Femur (tissue), 1 donor: ENCODE data around the gene SH3PXD2B.
"Not testable (repeated sequence)": the region's sequence is repeated elsewhere in the genome, so short reads cannot be mapped to it uniquely, and the experiment has no call there.

Experiments used
- DNase-seq: peaks from one replicate; pipeline ENCODE4 v3.0.0-alpha.2; 2017

SH3PXD2B gene

GRCh38 chr5:172291837-172292236 is 162.5 kb downstream of the SH3PXD2B start:
- not testable (repeated sequence) for DNase-seq

GRCh38 chr5:172288465-172288864 is 165.9 kb downstream of the SH3PXD2B start:
- no peak for DNase-seq

- DNase-seq = not testable (repeated sequence)
Measured at GRCh38 chr5:172287140-172287539, 167.2 kb downstream of the SH3PXD2B start.

- DNase-seq = no peak
Measured at GRCh38 chr5:172285226-172286143, 168.8 kb downstream of the SH3PXD2B start.

GRCh38 chr5:172284611-172284980 is 169.7 kb downstream of the SH3PXD2B start:
- DNase-seq = peak; percentile 38

- peak; percentile 94 for DNase-seq
Measured at GRCh38 chr5:172283862-172284610, 170.3 kb downstream of the SH3PXD2B start.

GRCh38 chr5:172283020-172283861 is 171.1 kb downstream of the SH3PXD2B start, which contains the start of gene UBTD2:
TSS of gene UBTD2 (minus strand) at chr5:172283764. CDS start at chr5:172283665, 99 bp downstream.
- peak; percentile 91 for DNase-seq

- DNase-seq = no peak
Measured at GRCh38 chr5:172282272-172283019, 171.9 kb downstream of the SH3PXD2B start.

- DNase-seq = no peak
Measured at GRCh38 chr5:172281346-172281745, 173.0 kb downstream of the SH3PXD2B start.

GRCh38 chr5:172280929-172281328 is 173.4 kb downstream of the SH3PXD2B start:
- DNase-seq = no peak

GRCh38 chr5:172280317-172280716 is 174.0 kb downstream of the SH3PXD2B start:
- no peak for DNase-seq

- DNase-seq = no peak
Measured at GRCh38 chr5:172278356-172278755, 176.0 kb downstream of the SH3PXD2B start.

- no peak for DNase-seq
Measured at GRCh38 chr5:172276214-172276613, 178.1 kb downstream of the SH3PXD2B start.
